Measurements from ENCODE around the gene FAM186B.
A peak's percentile ranks its signal among the peaks of the same experiment; 100 is the strongest.
"Not testable (repeated sequence)": the region's sequence is repeated elsewhere in the genome, so short reads cannot be mapped to it uniquely, and the experiment has no call there.

The FAM186B gene, protein sequence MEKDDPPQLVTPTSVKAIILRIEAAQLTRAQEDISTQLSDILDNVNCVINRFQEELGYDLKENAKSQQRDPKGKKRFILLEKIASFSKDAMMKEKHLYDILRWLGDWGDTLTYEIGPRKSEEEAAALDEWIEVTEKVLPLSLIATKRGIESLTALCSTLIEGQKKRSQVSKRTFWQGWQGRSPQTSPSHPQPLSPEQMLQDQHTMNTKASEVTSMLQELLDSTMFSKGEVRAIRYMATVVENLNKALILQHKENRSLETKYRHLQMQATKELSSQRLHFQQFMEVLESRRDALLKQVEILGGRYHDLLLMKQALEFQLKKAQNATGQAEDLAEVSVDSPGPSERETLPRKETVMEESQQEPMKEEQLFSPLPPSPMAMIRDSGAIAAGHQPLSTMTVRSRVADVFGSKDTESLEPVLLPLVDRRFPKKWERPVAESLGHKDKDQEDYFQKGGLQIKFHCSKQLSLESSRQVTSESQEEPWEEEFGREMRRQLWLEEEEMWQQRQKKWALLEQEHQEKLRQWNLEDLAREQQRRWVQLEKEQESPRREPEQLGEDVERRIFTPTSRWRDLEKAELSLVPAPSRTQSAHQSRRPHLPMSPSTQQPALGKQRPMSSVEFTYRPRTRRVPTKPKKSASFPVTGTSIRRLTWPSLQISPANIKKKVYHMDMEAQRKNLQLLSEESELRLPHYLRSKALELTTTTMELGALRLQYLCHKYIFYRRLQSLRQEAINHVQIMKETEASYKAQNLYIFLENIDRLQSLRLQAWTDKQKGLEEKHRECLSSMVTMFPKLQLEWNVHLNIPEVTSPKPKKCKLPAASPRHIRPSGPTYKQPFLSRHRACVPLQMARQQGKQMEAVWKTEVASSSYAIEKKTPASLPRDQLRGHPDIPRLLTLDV

GRCh38 chr12:49605539-49605938, at the start of gene FAM186B:
Gene FAM186B (minus strand): TSS chr12:49605639. CDS start chr12:49605477, 162 bp downstream.
- DNase-seq: not testable (repeated sequence)

DNA sequence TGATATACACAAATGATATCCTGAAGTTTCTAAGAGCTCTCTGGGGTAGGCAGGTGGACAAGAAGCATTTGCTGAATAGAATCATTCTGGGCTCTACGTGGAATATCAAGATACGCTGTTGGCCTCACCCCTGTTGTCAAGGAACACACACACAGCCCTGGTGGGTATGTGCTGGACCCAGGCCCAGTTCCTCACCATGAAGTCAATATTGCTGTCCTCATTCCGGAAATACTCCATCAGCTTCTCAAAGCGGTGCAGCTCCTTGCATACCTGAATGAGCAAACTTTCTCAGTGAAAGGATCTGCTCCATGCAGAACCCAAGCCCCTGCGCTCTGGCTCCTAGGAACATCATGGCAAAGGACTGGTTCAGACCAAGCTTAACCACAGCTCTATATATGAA, 49.3 kb upstream of the FAM186B start:
- DNase-seq: no peak

DNA sequence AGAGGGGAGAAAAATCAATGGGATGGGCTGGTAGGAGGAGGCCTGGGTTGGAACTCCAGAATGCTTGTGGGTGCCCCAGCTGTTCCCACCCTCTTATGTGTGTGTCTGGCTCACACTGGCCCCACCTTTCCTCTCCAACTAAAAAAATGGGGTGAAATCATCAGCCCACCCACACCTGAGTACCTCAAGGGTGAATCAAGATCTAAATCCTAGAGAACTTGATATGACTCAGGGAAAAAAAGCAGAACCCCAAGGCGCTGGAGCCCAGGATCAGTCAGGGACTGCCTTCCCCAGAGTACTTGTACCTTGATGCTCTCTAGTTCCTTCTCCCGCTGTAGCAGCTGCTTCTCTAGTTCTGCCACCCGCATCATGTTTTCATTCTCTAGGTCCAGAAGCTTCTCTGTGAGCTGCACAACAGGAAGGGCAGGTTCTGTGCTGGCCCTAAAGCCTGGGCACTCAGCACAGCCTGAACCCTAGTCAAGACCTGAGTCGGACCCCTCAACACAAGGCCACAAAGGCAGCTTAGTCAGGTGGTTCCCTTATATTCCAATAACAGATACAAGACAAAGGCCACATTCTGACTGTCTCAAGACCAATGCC, 47.6 kb upstream of the FAM186B start:
- no peak for DNase-seq

DNA sequence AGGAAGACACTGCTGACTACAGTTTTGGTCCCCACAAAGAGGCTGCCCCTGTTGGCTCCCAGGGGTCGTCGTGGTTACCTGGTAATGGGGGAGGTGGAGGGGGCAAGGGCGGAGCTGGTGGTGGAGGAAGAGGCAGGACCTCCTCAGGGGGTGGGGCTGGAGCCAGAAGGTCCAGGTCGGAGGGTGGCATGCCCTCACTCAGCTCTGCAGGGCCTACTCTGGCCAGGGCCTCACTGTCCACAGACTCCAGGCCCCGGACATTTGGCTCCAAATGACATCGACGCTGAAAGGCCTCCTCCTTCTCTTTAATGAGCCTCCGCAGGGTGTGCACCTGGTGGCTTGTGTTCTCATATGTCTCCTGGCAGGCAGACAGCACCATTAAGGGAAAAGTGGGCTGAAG, 46.4 kb upstream of the FAM186B start:
- no peak for DNase-seq

- DNase-seq: no peak
These were observed 44.5 kb upstream of the FAM186B start for GRCh38 chr12:49649892-49650291.

DNA sequence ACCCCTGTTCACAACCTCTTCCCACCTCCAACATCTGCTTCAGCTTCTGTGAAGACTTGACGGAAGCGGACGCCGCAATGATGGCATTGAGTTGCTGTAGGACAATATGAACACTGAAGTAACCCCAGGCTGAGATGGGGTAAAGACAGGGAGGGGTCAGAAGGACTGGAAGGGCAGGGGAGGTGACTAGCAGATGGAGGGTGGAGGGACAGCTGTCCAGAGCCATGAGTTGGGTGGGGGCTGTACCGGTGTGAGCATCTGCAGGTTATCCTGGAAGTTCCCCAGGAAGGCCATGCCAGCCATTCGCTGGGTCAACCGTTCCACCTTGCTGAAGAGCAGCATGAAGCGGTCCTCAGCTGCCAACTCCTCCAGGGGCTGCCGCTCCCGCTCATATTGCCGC, 44.0 kb upstream of the FAM186B start:
- no peak for DNase-seq

- no peak for DNase-seq
These were observed 43.2 kb upstream of the FAM186B start for GRCh38 chr12:49648712-49649003.

DNA sequence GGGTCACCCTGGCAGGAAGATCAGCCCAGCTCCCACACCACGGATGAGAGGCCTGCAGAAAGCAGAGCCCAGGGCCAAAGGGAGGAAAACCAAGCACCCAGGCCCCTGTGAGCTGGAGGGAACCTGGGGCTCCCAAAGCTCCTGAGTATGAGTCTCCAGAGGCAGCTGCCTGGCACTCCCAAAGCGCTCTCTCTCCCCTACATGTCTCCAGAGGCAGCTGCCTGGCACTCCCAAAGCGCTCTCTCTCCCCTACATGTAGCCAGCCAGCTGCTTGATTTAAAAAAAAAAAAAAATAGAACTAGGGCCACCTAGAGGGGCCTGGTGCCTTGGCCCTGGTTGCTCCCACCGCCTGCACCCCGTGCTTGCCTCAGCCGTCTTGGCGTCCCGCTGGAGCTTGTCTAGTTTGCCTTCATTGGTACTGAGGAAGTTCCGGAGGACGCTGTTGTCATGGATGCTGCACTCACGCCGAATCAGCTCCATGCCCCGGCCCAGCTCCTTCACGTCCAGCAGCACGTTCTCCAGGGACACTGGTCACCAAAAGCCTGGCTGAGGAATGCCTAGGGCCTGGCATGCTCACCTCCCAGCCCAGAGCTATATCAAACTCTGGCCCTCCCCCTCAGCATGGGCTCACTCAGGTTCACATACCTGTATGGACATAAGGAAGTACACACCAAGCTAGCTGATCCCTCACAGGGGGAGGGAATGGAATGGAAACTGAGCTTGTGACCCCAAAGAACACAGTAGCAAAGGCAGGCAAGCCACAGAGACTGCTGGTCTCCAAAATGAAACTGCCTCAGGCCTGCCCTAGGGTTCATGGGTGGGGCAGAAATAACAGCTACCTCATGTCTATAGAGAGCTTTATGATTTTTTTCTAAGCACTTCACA, 42.6 kb upstream of the FAM186B start:
- no peak for DNase-seq

- no peak for DNase-seq
These were observed 41.6 kb upstream of the FAM186B start for GRCh38 chr12:49646871-49647654.

GRCh38 chr12:49646331-49646830, 40.9 kb upstream of the FAM186B start:
- DNase-seq: no peak

DNA sequence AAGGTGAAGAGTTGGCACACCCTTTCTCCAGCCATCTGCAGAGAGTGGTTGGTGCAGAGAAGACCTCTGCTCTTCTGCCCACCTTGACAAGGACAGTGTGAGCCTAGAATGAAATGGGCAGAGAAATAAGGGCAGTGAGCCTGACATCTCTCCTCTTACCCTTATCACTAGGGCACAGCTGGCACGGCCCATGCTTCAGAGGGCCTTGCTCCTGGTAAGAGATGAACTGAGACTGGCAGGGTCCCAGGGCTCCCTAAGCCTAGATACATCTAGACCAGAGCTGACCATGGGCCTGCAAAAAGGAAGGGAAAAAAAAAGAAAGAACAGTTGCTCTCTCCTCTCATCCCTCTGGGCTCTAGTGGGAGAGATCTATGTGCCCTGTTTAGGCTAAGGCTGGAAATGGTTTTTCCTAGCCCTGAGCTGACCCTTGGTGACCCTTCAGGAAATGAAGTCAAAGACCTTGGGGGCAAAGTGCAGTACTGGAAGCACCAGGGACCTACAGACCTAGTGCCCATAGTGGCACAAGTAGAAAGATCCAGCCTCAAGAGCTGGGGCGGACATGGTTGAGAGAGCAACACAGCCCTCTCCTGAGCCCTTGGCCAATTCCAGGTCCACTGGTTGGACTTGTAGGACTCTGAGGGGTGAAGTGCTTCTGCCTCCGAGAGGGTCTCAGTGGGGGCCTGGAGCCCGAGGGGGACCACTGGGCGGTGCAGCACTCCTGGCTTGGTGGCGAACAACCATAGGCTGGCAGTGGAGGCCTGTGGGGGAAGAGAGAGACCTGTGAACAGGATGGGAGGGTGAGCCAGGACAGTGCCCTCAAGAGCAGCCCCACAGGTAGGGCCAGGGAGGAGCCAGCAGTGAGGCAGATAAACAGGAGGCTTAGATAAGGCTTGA, 40.0 kb upstream of the FAM186B start:
- no peak for DNase-seq

- DNase-seq: peak; percentile 67 to 75
These were observed 39.2 kb upstream of the FAM186B start for GRCh38 chr12:49644620-49644994.

DNA sequence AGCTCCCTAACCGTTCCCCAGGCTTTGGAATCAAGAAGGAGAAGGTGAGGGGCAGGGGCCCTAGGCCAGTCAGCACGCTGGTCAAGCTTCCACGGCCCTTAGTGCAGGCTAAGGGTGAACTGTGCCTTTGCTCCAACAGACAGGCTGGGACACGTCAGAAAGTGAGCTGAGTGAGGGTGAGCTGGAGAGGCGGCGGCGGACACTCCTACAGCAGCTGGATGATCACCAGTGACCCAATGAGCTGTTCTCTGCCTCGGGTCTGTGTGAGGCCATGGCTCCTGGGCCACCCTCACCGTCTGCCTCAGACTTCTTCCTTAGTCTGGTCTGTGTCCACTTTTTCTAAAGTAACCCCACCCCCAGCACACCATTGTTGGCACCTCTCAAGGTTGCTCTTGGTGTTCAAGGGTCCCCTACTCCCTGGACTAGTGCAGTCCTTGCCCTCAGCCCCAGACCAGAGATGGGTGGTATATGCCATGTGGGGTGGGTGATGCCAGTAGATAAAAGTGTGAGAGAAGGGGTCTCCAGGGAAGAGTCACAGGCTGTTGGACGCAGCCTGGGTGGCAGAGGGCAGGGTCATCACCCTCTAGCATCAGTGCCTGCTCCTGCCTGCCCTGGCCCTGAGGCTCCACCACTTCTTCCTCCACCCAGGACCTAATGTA, 38.7 kb upstream of the FAM186B start:
- DNase-seq: no peak

GRCh38 chr12:49643135-49643534, 37.7 kb upstream of the FAM186B start:
- DNase-seq: no peak

DNA sequence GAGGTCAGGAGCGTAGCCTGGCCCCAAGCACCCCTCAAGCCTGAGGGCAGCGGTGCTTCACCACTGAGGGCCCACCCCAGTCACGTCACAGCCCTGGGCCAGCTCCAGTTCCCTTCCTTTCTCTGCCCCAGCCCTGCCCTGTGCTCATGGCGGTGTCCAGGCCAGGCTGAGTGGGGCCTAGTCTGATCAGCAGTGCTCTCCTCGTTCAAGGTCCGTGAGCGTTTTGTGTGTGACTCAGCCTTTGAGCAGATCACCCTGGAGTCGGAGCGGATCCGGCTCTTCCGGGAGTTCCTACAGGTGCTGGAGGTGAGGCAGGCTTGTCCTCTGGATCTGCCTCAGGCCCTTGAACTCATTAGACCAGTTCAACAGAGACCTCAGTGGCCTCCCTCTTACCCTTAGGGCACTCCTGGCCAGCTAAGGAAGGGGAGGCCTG, 36.9 kb upstream of the FAM186B start:
- DNase-seq: no peak

- DNase-seq: no peak
These were observed 36.4 kb upstream of the FAM186B start for GRCh38 chr12:49641748-49642369.

GRCh38 chr12:49636979-49637755, 31.7 kb upstream of the FAM186B start:
- peak; percentile 47 to 59 for DNase-seq

GRCh38 chr12:49636574-49636973, 31.1 kb upstream of the FAM186B start:
- no peak for DNase-seq

GRCh38 chr12:49635656-49636055, 30.2 kb upstream of the FAM186B start:
- DNase-seq: no peak
